ENCODE data around the gene GNAI3.

GNAI3 gene

DNA sequence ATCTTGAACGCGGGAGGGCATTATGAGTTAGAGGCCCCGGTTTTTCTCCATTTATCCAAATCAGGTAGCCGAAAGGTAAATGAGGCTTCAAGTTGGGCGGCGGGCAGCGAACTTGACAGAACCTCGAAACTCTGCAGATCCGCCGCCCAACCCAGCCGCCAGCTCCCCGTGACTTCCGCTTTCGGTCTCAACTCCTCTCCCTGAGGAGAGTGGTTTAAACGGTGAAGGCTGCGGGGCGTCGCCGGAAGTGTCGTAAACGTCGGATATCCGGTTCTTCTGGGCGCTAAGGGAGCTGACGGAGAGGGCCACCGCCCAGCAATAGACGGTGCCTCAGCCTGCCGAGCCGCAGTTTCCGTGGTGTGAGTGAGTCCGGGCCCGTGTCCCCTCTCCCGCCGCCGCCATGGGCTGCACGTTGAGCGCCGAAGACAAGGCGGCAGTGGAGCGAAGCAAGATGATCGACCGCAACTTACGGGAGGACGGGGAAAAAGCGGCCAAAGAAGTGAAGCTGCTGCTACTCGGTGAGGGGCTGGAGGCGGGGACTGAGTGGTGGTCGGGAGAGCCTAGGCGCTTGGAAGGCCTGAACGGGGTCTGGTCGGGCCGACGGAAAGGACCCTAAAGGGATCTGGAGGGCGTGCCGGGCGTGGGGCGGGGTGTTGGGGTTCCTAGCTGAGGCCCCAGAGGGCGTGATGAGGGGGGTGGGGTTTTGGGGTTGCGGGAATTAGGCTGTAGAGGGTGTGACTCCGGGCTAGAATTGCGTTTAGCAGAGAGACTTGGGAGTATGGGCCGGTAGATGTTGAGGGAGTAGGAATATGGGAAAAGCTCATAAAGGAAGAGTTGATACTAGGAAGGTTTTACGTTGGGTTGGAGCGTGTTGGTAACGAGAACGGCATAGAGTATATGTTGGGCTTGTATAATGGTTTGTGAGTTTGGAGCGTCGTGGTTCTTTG lies at the start of gene GNAI3:
Gene GNAI3, plus strand, starts transcription at position 295 of the 947 bp plus-strand sequence. Its CDS starts 106 bp downstream, at position 401.
- DNase-seq: peak; percentile 88 to 91

DNA sequence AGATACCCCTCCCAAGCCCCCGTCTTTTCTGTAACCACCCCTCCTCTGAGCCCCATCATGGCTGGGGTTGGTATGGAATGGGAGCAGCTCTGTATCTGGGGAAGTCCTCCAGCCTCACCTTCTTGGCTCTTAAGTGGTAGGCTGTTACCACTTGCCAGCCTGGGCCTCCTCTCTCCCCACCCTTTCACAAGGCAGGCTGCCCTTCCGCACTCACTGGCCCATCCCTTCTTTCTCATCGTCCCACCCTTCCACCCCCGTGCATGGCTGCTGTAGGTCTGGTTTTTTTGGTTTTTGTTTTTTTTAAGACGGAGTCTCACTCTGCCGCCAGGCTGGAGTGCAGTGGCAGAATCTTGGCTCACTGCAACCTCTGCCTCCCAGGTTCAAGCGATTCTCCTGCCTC lies 49.3 kb upstream of the GNAI3 start:
- peak in 1 of 2 experiments; percentile 38 for DNase-seq

DNA sequence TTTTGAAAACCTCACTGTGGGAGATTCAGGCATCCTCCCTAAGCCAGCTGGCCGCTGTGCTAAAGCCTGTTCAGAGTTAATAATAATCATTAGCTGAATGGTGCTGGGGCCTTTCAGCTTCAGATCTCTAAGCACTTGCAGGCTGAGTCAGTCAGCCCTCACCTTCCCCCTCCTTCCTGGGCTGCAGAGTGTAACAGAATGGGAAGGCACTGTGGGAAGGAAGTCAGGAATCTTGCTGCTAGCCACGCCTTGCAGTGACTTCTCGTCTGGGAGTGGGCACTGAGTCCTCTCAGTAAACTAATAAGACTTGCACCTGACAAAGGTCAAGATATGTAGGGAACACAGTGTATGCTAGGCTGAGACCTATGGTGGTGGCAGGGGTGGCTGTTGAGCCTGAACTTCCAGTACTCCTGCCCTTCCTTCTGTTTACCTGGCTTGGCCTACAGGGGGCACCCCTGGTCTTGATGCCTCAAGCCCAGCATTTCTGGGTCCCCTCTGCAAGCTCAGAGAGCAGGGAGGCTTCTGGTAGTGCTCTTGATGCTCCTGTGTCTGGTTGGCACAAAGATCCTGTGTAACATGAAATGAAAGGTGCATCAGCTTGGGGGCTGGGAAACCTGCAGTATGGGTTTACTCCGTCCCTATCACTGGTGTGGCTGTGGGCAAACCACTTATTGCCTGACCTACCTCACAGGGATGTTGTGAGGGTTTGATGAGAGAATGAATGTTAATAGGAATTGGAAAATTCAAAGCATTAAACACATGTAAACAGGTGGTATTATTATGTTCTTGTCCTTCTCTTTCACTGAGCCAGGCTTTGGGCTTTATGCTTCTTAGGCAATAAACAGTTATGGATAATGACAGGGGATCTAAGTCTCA lies 48.5 kb upstream of the GNAI3 start:
- peak in 1 of 2 experiments; percentile 64 for DNase-seq

DNA sequence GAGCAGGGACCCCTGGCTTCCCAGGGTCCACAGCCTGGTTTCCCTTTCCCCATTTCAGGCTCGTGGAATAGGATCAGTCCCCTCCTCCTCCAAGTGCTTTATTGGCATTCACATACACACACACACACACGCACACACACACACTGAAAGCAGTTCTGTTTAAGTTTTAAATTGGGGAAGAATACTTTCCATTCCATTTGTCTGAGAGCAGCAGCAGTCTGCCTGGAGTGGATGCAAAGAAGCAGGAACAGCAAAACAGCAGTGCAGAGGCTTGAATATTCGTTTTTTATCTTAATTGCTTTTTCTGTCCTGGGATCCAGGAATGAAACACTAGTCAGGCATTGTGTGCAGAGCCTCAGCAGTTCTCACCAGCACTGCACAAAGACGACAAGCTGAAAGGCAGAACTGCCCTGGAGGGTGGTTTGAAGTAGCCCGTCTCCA lies 47.5 kb upstream of the GNAI3 start:
- no peak for DNase-seq

DNA sequence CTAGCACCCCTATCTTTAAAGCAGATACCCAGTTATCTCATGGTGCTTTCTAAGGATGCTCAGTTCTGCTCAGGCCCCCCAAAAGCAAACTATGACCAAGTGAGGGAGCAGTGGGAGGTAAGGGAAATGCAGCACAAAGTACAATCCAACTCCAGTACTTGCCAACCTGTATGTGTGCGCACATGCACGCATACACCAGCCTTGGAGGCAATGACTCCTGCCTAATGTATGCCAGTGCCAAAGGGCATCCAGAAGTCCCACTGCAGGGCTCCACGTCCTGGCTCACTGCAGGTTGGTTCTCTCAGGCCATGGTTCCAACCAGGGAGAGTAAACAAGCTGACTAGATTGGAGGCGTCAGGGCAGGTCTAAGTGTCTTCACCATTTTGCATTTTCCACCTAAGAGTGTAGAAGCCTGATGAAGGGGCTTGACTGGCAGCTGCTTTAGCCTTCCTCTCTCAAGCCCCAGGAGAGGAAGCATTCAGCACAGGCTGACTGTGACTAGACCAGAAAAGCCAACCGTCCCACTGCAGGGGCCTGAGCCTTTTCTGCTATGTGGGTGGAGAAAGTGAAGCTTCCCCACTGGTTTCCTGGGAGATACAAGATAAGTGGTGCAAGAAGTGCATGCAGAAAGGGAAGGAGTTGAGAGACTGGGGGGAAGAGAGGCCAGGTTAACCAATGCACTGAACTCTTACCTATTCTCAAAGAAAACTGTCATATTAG lies 46.6 kb upstream of the GNAI3 start:
- no peak for DNase-seq

DNA sequence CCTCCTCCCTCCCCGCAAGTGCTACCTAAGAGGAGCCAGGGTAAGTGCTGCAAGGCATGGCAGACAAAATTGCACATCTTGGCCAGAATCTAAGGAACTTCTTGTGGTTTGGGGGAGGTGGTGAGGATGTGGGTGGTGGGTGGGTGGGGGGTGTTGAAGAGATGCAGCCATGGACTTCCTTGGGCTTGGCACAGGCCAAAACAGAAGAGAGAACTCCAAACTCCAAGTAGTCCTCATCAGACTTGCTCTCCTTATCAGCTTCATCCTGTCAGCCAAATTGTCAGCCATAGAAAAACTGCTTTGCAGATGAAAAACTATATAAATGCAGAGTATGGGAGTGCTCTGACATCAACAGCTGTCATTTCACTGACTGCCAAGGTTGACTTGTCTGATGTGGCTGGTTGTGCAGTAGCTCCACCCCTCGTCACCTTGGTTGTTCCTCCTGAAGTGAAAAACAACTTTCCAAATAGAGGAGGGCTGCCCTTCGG lies 46.0 kb upstream of the GNAI3 start:
- DNase-seq: no peak

DNA sequence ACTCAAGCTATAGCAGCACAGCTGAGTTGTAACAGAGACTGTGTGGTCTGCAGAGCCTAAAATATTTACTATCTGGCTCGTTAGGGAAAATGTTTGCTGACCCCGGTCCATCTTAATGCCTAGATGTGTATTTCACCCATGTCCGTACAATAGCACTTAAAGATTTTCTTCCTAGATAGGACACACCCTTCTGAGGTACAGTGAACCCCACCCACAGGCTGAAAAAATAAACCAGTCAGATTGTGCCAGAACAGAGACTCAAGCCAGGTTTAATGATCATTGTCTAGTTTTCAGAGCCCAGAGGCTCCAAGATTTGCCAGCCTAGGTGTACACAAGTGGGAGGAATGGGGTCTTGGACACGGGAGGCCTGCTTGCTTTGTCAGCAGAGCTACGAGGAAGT lies 44.5 kb upstream of the GNAI3 start:
- DNase-seq: no peak

DNA sequence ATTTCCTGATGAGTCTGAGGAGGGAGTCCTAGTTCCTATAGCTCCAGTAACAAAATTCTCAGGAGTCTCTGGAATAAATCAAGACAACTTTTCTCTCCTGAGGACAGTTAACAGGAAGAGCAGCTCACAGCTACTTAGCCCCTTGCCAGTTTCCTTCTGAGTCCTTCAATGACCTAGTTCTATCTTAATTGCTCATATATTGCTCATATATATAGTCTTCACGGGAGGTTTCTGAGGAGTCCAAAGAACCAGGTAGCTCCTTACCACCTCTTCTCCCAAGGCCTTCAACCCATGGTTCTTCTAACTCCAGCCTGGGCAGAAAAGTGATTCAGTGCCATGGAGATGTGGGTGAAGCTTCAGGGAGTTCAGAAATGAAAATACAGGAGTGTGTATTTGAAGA lies 43.4 kb upstream of the GNAI3 start:
- no peak for DNase-seq

DNA sequence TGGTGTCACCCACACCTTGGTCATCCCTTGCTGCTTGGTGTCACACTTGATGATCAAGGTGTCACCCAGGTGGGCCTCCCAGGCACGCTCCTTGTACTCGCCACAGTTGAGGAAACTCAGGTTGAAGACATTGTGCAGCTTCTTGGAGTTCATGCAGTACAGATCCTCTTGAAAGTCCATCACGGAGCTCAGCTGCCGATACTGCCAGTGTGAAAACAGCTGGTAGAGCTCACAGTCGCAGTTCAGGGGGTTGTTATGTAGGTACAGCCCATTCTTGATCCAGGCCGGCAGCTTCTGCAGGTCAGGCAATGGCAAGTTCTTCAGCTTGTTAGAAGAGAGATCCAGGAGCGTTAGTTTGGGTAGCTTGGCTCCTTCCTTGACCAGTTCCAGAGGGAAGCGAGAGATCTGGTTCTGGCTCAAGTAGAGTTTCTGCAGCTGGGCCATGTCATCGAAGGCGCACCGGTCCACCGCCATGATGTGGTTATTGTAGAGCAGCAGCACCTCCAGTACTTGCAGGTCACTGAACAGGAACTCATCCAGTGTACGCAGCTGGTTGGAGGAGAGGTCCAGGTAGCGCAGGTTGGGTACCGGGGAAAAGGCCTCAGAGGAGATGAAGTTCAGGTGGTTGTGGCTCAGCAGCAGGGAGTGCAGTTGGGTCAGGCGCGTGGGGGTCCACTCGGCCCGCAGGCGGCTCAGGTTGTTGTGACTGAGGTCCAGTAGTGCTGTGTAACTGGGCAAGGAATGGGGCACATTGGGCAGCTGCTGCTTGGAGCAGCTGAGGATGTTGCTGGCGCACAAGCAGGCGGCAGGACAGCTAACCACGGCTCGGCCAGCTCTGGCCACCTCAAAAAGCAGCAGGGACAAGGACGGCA lies 40.2 kb upstream of the GNAI3 start:
- no peak for DNase-seq

DNA sequence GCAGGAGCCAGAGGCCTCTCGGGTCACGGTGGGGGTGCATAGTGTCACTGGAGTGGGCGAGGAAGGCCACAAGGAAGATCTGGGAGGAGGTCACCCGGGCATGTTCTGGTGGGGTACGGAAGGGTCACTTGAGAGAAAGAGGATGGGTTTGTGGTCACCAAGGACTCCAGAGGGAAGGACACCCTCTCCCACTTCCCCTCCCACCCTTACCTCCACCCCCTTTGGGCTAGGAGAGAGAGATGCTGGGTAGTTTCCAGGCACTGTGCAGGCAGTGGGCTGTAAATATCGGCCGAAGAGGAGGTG lies 39.6 kb upstream of the GNAI3 start:
- DNase-seq: no peak

DNA sequence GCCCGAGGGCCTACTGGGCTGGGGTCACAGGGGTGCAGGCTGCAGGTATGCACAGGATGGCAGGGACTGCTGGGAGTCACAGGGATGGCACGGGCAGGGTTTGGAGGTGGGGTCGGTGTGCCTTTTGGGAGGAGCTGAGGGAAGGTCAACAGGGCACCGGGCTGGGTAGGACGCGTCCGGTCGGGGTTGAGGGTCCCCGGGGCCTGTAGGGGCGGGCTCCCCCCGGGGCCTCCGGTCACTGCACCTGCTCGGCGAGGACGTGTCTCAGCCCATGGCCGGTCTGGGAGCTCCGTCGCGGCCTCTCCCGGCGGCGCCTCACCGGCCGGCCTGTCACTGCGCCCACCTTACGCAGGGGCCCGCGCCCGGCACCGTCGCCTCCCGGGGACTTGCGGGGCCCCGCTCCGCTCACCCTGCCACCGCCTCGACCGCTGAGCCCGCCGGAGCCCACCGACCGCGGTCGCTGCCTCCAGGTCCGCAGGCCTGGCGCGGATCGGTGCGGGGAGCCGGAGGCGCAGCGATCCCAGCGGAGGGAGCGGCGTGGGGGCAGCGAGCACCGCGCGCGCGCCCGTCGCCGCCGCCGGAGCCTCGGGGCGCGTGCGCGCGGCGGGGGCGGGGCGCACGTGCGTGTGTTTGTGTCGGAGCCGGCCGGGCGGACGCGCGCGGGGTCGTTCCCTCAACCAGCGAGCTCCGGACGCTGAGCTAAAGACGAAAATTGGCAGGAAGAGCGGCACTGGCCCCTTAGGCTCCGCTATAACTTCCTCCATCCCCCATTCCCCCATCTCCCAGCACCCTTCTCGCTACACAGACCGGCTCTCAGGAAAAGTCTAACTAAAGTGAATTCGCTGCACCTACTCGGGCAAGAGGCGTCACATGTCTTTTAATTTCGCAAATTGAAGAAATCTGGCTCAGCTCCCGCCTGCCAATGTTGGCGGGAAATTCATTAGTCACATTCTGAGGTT lies 39.0 kb upstream of the GNAI3 start, which contains the start of gene AMIGO1:
Gene AMIGO1, minus strand, starts transcription at position 552 of the 959 bp plus-strand sequence. CDS start 815 bp downstream, outside the sequence.
- DNase-seq: peak; percentile 27 to 61

DNA sequence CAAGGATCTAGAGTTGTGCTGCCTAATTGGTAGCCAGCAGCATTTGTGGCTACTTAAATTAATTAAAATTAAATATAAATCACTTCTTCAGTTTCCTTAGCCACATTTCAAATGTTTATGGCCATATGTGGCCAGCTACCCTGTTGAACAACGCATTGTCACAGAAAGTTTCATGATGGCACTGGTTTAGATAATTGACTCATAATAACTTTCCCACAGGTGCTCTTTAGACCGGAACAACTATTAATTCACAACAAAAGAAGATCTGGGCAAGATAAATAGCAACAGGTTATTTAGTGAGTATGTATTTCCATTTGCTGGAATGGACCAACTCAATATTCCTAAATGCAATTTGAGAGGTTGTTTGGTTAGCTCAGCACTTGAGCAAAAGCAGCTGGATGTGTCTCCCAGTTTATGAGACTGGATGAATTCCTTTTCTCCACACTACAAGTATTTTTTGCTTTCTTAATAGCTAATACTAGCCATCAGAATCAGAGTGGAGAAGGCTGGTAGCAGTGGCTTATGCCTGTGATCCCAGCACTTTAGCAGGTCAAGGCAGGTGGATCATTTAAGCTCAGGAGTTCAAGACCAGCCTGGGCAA lies 35.2 kb upstream of the GNAI3 start:
- no peak for DNase-seq

DNA sequence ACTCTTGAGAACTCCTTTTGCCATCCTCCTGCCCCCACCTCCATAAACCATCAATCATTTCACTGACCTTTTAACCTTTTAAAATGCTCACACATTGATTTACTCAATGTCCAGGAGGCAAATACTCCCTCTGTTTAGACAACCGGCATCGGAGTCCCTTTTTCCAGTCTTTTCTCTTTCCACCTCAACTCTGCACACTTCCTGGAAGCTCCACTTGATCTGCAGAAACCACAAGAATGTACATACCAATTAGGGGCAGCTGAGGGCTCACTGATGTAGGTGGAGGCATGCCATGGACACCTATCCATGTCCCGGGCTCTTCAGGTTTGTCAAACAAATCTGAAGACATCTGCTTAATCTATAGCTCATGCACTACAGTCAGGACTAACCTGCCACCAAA lies 33.6 kb upstream of the GNAI3 start:
- DNase-seq: no peak

DNA sequence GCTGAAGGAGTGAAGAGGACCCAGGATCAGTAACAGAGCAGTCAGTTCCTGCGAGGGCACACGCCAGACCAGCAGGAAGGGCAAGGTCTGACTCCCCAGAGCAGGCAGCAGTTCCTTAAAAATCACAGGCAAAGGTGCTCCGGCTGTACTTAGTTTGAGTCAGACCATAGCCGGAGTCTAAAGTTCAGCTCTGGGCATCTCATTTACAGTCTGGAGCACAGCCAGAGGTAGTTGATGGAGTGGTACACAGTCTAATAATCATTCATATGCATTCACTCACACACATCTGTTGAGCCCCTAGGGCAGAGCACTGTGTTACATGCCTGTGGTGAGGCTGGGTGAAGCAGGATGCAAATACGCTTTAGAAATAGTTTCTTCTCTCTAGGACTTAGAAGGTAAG lies 31.5 kb upstream of the GNAI3 start:
- DNase-seq: no peak

DNA sequence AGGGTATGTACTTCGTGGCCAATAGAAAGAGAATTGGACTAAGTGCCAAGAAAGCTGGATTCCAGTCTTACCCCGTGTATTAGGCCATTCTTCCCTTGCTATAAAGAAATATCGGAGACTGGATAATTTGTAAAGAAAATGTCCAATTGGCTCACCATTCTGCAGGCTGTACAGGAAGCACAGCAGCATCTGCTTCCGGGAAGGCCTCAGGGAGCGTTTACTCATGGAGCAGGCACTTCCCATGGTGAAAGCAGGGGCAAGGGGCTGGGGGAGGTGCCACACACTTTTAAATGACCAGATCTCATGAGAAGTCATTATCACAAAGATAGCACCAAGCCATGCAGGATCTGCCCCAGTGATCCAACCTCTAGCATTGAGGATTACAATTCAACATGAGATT lies 31.1 kb upstream of the GNAI3 start:
- DNase-seq: no peak

DNA sequence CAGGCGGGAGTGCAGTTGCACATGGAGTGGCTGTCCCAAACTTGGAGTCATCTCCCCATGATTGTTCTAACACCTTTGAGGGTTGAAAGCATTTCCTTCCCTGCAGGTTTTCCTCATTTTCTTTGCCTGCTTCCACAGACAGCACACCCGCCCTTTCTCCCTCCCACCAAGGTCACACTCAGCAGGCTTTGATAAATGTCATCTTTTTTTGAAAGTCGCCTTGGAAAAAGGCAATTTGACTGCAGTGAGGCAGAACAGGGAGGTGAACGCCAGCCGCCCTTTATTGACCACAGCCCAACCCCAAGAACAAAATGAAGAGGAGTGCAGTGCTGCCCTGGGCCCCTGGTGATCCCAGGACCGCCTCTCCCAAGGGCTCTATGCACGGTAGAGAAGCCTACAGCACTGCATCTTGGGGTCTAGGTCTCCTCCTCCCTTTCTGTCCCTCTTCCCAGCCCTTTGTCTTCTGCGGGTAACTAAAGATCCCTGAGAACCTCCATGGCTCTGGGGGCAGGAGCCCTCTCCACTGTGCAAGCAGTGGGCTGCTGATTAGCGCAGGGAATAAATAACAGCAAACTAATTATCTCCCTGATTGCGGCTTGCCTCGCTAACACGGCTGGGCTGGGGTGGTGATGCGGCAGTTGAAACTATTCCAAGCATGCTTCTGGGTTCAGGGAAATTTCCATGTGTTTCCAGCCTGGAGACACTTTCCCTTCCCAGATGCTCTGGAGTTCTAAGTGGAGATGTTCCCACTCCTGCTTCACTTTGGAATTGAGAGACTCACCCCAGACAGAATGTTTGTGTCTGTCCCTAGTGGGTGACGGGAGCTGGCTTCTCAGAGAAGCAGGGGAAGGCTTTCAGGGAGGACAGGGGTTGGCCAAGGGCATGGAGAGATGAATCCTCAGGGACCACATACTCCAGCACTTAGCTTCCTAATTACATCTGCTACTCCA lies 27.1 kb upstream of the GNAI3 start:
- no peak for DNase-seq

DNA sequence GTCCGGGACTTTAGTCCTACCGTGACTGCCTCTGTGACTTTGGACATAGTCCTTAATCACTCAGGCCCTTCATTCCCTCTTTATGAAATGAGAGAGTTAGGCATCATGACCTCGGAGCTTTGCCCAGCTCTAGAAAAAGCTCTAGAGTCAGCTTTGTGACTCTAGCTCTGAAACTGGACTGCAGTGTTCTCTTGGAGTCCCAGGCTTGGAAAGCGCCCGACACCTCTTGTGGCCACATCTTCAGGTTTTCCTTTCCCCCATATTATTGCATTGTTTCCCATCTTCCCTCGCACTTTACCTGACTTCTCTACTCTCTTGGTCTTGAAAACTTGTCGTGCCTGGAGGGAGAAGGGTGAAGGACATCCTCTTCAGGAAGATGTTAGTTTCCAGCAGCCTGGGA lies 26.4 kb upstream of the GNAI3 start:
- DNase-seq: no peak

DNA sequence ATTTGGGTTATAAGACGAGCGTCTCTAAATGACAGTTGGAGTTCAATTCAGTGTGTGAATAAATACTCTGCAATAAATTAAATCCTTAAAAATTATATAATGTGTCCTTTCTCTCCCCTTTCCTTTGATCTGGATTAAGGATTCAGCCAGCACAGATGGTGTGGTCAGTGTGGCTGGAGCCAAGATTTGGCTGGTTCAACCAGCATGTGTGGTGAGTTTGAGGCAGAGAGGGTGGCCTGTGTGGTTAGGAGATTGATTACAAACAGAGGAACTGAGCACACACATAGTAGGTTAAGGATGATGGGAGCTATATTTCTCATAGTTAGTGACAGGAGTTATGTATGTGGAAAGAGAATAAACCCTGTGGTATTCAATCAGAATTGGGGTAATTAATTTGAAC lies 24.7 kb upstream of the GNAI3 start:
- no peak for DNase-seq

All from NCI-H524 (cell line).